KMS-11 (cell line): Measurements from ENCODE around the gene BMP3.

Experiments
- H2AFZ ChIP-seq: fragments of 200-600 bp; sonication (generic); 2 replicates; pipeline ENCODE4 v1.6.1; 2016; ENCODE audit warnings: antibody characterized with exemption, mixed run types, low read depth
- H3K27ac ChIP-seq: fragments of 200-600 bp; sonication (generic); 2 replicates; pipeline ENCODE4 v1.6.1; 2016; ENCODE audit warnings: mild to moderate bottlenecking, mixed run types
- H3K27me3 ChIP-seq: fragments of 200-600 bp; sonication (generic); 2 replicates; pipeline ENCODE4 v1.6.1; 2017; ENCODE audit warnings: mild to moderate bottlenecking, low read depth, mixed run types, moderate library complexity; ENCODE audit not compliant: insufficient read depth
- H3K36me3 ChIP-seq: fragments of 200-600 bp; sonication (generic); 2 replicates; pipeline ENCODE4 v1.6.1; 2017; ENCODE audit warnings: mild to moderate bottlenecking, mixed run types; ENCODE audit not compliant: insufficient read depth
- H3K4me1 ChIP-seq: fragments of 200-600 bp; sonication (generic); 2 replicates; pipeline ENCODE4 v1.6.1; 2016; ENCODE audit warnings: mild to moderate bottlenecking, low read depth, mixed run types; ENCODE audit not compliant: poor library complexity, severe bottlenecking
- H3K4me2 ChIP-seq: fragments of 200-600 bp; sonication (generic); 2 replicates; pipeline ENCODE4 v1.7.0; 2016; ENCODE audit warnings: mild to moderate bottlenecking, mixed run types
- H3K4me3 ChIP-seq: fragments of 200-600 bp; sonication (generic); IDR thresholded peaks from 2 replicates; pipeline ENCODE4 v1.6.1; 2017; ENCODE audit warnings: low read depth, low read length, mixed read lengths; ENCODE audit not compliant: insufficient read depth
- H3K79me2 ChIP-seq: fragments of 200-600 bp; sonication (generic); 2 replicates; pipeline ENCODE4 v1.6.1; 2016; ENCODE audit warnings: low read depth, mixed run types; ENCODE audit not compliant: insufficient read depth
- H3K9ac ChIP-seq: fragments of 200-600 bp; sonication (generic); 2 replicates; pipeline ENCODE4 v1.6.1; 2016; ENCODE audit warnings: mild to moderate bottlenecking, mixed run types
- H4K20me1 ChIP-seq: fragments of 200-600 bp; sonication (generic); 2 replicates; pipeline ENCODE4 v1.6.1; 2016; ENCODE audit warnings: mild to moderate bottlenecking, mixed run types; ENCODE audit not compliant: insufficient read depth
- TF ChIP-seq, protein P1 (sequence below): fragments of 200-600 bp; sonication (generic); conservative IDR thresholded peaks from 2 replicates; pipeline ENCODE4 v1.6.1; 2017; ENCODE audit warnings: low read depth, mild to moderate bottlenecking, antibody characterized with exemption, low read length, moderate library complexity, mixed read lengths

Gene BMP3

DNA sequence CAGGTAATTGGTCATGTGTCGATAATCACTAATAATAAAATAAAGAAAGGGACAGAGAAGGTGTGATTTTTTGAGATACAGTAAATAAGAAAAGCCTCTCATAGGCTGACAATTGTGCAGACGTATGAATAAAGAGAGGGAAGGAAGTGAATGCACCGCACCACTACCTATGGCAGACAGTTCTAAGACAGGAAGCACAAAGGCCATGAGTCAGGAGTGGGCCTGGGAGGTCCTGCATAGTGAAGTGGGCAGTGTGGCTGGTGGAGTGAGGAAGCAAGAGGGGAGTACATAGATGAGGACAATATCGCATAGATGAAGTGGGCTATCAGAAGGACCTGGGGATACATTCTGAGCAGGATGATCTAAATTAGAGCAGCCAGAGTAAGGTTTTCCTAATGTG is 75.6 kb downstream of the BMP3 start:
- no peaks in the 10 kb centered on the region for H3K79me2 ChIP-seq
- no peak overlapping the region for H3K4me3 ChIP-seq
- H3K4me2 ChIP-seq = no peak overlapping the region
- no peak overlapping the region for H2AFZ ChIP-seq
- TF ChIP-seq, protein P1, sequence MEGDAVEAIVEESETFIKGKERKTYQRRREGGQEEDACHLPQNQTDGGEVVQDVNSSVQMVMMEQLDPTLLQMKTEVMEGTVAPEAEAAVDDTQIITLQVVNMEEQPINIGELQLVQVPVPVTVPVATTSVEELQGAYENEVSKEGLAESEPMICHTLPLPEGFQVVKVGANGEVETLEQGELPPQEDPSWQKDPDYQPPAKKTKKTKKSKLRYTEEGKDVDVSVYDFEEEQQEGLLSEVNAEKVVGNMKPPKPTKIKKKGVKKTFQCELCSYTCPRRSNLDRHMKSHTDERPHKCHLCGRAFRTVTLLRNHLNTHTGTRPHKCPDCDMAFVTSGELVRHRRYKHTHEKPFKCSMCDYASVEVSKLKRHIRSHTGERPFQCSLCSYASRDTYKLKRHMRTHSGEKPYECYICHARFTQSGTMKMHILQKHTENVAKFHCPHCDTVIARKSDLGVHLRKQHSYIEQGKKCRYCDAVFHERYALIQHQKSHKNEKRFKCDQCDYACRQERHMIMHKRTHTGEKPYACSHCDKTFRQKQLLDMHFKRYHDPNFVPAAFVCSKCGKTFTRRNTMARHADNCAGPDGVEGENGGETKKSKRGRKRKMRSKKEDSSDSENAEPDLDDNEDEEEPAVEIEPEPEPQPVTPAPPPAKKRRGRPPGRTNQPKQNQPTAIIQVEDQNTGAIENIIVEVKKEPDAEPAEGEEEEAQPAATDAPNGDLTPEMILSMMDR = no peak
- no peak overlapping the region for H3K27ac ChIP-seq
- H3K27me3 ChIP-seq = no peaks in the 10 kb centered on the region
- no peaks in the 10 kb centered on the region for H4K20me1 ChIP-seq
- no peak overlapping the region for H3K9ac ChIP-seq
- no peaks in the 10 kb centered on the region for H3K4me1 ChIP-seq
- no peaks in the 10 kb centered on the region for H3K36me3 ChIP-seq
